H1 (cell line): Measurements from ENCODE around the gene IFI30. TPM values are rescaled to one million over a fixed set of nuclear protein-coding genes. Genes with fewer than 3 reads are reported as not detected.

Source experiments
- KDM4A ChIP-seq: IDR thresholded peaks from one replicate; pipeline ENCODE4 v1.7.1; 2012; ENCODE audit warnings: low read depth, mild to moderate bottlenecking, moderate library complexity, low read length, inconsistent platforms; ENCODE audit not compliant: severe bottlenecking
- POLR2A ChIP-seq, 2 experiments: IDR thresholded peaks; 1 replicate in 1 of 2; 2 replicates in 1 of 2; pipeline ENCODE4 v1.6.1; 2011; ENCODE audit warnings: low read depth in 2 of 2, low read length in 2 of 2, mild to moderate bottlenecking in 2 of 2; ENCODE audit errors: control extremely low read depth in 1 of 2
- SP1 ChIP-seq: IDR thresholded peaks from 2 replicates; pipeline ENCODE4 v1.6.1; 2011; ENCODE audit warnings: low read depth, low read length
- polyA plus RNA-seq, 7 experiments: library from polyadenylated mRNA; depleted of rRNA in 3 of 7; stranded (reverse) in 5 of 7; unstranded in 2 of 7; fragments of >200 nt in 5 of 7; fragments of 200-250 nt in 2 of 7; gene quantifications; 1 replicate in 5 of 7; 2 replicates in 1 of 7; 4 replicates in 1 of 7; pipeline versions ENCODE4 v1.2.1 to v1.2.3, GENCODE V29; 2011 to 2013; ENCODE audit warnings: missing spikeins in 2 of 7, mixed read lengths in 2 of 7
- total RNA-seq: library from RNA; stranded (reverse); fragmentation: NEBNext Ultra II Directional; extraction: Animal tissue kit (Norgen Biotek cat#: 25700); gene quantifications from 2 replicates; pipeline ENCODE4 v1.2.1, GENCODE V29; 2021

IFI30 gene
- total and polyA plus RNA-seq, 2 of the 8 experiments (the other 6 are each of a cell fraction or from before 2014, with no cell fraction given), result 28.9 to 62.4 TPM

DNA sequence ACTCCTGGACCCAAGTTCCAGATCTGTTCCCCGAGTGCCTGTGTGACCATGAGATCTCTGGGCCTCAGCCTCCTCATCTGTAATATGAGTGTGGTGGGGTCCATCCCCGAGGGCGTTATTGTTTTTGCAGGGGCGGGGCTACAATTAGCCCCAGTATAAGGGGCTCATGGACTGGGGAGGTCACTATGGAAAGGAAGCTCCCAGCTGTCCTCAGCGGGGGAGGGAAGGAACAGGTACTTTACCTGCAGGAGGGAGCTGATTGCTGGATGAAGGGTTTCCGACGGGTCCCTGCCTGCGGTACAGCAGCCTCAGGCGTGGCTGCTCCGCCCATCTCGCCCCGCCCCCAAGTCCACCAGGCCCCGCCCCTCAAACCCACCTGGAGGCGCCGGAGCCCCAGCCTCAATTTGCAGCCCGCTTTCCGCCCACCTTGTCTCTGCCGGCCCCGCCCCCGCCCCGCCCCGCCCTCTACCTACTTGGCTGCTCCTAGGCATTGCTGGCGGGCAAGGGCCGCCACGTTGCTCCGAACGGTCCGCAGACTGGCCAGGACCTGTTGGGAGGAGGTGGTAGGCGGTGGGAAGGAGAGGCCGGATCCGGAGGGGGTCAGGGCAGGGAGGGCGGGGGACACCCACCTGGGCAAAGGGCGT lies 47.1 kb downstream of the IFI30 start (continued):
- TF ChIP-seq SP1, result 0 out of 2 replicates have a peak, but pooled peaks have one; percentile 44
- no peak for TF ChIP-seq KDM4A
- TF ChIP-seq POLR2A (IDR thresholded peaks at IDR 0.05; ENCODE audit: control extremely low read depth in 1 of 2, low read depth in 2 of 2, low read length in 2 of 2), result peak in 1 of 2 experiments; percentile 37; a peak in 1 of 3 replicates
